ENCODE data around the gene GNL3. TPM values are rescaled to one million over a fixed set of nuclear protein-coding genes. Genes with fewer than 3 reads are reported as not detected.

Gene GNL3
- total RNA-seq, 1 experiment from 2014 or later, result 205 TPM

- no peak overlapping the region for H3K27ac ChIP-seq (ENCODE audit: low read depth, low read length)
- ATAC-seq (no peak), DNase-seq (ENCODE audit: low read depth, low spot score) (no peak)
- peaks cover 14 to 37% of the 10 kb centered on the region in 2 experiments for H3K36me3 ChIP-seq (ENCODE audit: control insufficient read depth in 1 of 2, insufficient read depth in 2 of 2, low read length in 2 of 2)
- POLR2A ChIA-PET, result no interaction called here
- H3K9me3 ChIP-seq (ENCODE audit: control insufficient read depth in 1 of 2, insufficient read depth in 1 of 2, low read depth in 1 of 2, low read length in 2 of 2), result no peaks in the 10 kb centered on the region
- H3K27me3 ChIP-seq (ENCODE audit: insufficient read depth, low read length), result no peaks in the 10 kb centered on the region
- no peaks in the 10 kb centered on the region for H3K9me2 ChIP-seq (ENCODE audit: insufficient read depth)
- no peaks in the 10 kb centered on the region for H3K79me2 ChIP-seq (ENCODE audit: insufficient read depth, low read length)
- BruUV-seq (replicated peaks), result no TSS peak
- no peak overlapping the region for H2AFZ ChIP-seq (ENCODE audit: low read depth, low read length, poor library complexity, severe bottlenecking)
- no peak overlapping the region for H3K4me2 ChIP-seq (ENCODE audit: low read length)
- intact Hi-C loops (cut with micrococcal nuclease), result no loop called here
- RAD21 ChIA-PET (ENCODE audit: low non-redundant PET in 1 of 2, low total read pairs in 2 of 2, uncharacterized antibody in 2 of 2, unreplicated experiment in 2 of 2), result no interaction called here
- H3K4me1 ChIP-seq (ENCODE audit: control insufficient read depth in 1 of 2, insufficient read depth in 2 of 2, low read length in 2 of 2), result peaks cover 0 to 9% of the 10 kb centered on the region in 2 experiments; a peak in 1 of 4 replicates
- no peaks in the 10 kb centered on the region for H4K20me1 ChIP-seq (ENCODE audit: insufficient read depth)
- TF ChIP-seq FOSL1 (IDR thresholded peaks at IDR 0.05; ENCODE audit: low read depth), result no peak
- TF ChIP-seq SIN3A (IDR thresholded peaks at IDR 0.05; ENCODE audit: low read depth), result no peak
- TF ChIP-seq POLR2A (IDR thresholded peaks at IDR 0.05; ENCODE audit: borderline replicate concordance, extremely low read depth, insufficient read depth, insufficient read length), result no peak
- no peak for TF ChIP-seq TCF7L2 (IDR thresholded peaks at IDR 0.05; ENCODE audit: borderline replicate concordance, extremely low read depth, insufficient read depth, insufficient read length)
- no peak for TF ChIP-seq EZH2 (IDR thresholded peaks at IDR 0.05)
- TF ChIP-seq ZFX (IDR thresholded peaks at IDR 0.05), result no peak
- TF ChIP-seq ZBTB33 (IDR thresholded peaks at IDR 0.05; ENCODE audit: extremely low read depth, insufficient replicate concordance, low read length), result no peak
- no peak for TF ChIP-seq SP1 (IDR thresholded peaks at IDR 0.05; ENCODE audit: low read depth)
- TF ChIP-seq EZH2phosphoT487 (IDR thresholded peaks at IDR 0.05; ENCODE audit: borderline replicate concordance), result no peak
- TF ChIP-seq YY1 (IDR thresholded peaks at IDR 0.05; ENCODE audit: extremely low read depth, insufficient replicate concordance, low read depth, low read length), result no peak
- no peak for TF ChIP-seq CTCF (IDR thresholded peaks at IDR 0.05 in 2 of 3, conservative IDR thresholded peaks at IDR 0.05 in 1 of 3; ENCODE audit: borderline replicate concordance in 1 of 3, insufficient read depth in 1 of 3, low read depth in 2 of 3, low read length in 2 of 3)
- H3K4me3 ChIP-seq (replicated peaks in 1 of 2; ENCODE audit: low read depth in 1 of 2, low read length in 2 of 2), result no peak overlapping the region
- CTCF ChIA-PET, result no interaction called here
- no peak overlapping the region for H3K9ac ChIP-seq (ENCODE audit: low read length)
Measured at GRCh38 chr3:52731590-52731989, 45.8 kb downstream of the GNL3 start.

Data from HCT116 (cell line).